HCT116 (cell line): ENCODE data around the gene CENPC.

ENCODE experiments used
- POLR2A ChIP-seq: IDR thresholded peaks from 2 replicates; pipeline ENCODE4 v1.7.0; 2011; ENCODE audit warnings: borderline replicate concordance; ENCODE audit not compliant: insufficient read depth, insufficient read length; ENCODE audit errors: extremely low read depth
- ZFX ChIP-seq: fragments of 450-650 bp; IDR thresholded peaks from 2 replicates; pipeline ENCODE4 v1.6.1; 2017
- TF ChIP-seq, protein P1 (sequence below), 3 experiments: fragments of 200-600 bp in 1 of 3; sonication (generic) in 1 of 3; IDR thresholded peaks in 2 of 3; conservative IDR thresholded peaks in 1 of 3; 2 replicates each; pipeline ENCODE4 v1.5.1; 2012 to 2017; ENCODE audit warnings: low read depth in 2 of 3, low read length in 2 of 3, antibody characterized with exemption in 1 of 3, borderline replicate concordance in 1 of 3, control low read depth in 1 of 3, mild to moderate bottlenecking in 1 of 3, mixed read lengths in 1 of 3, mixed run types in 1 of 3, moderate library complexity in 1 of 3; ENCODE audit not compliant: insufficient read depth in 1 of 3

DNA sequence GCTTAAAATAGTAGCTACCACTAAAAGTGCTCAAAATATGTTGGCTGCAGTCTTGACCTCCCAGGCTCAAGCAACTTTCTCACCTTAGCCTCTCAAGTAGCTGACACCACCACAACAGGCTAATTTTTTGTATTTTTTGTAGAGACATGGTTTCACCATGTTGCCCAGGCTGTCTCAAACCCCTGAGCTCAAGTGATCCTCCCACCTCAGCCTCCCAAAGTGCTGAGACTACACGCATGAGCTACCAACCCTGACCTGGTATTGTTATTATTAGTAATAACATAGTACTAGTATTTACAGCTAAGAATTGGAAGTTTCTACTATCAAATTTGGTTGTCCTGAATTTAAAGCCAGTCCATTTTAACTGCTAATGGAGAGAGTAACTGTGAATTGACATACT lies 31.2 kb upstream of the CENPC start:
- TF ChIP-seq, protein P1, sequence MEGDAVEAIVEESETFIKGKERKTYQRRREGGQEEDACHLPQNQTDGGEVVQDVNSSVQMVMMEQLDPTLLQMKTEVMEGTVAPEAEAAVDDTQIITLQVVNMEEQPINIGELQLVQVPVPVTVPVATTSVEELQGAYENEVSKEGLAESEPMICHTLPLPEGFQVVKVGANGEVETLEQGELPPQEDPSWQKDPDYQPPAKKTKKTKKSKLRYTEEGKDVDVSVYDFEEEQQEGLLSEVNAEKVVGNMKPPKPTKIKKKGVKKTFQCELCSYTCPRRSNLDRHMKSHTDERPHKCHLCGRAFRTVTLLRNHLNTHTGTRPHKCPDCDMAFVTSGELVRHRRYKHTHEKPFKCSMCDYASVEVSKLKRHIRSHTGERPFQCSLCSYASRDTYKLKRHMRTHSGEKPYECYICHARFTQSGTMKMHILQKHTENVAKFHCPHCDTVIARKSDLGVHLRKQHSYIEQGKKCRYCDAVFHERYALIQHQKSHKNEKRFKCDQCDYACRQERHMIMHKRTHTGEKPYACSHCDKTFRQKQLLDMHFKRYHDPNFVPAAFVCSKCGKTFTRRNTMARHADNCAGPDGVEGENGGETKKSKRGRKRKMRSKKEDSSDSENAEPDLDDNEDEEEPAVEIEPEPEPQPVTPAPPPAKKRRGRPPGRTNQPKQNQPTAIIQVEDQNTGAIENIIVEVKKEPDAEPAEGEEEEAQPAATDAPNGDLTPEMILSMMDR (IDR thresholded peaks at IDR 0.05 in 2 of 3, conservative IDR thresholded peaks at IDR 0.05 in 1 of 3; ENCODE audit: borderline replicate concordance in 1 of 3, insufficient read depth in 1 of 3, low read depth in 2 of 3, low read length in 2 of 3): no peak
- TF ChIP-seq ZFX (no peak), POLR2A (no peak)
